ENCODE data around the gene MAPK9. TPM values are rescaled to one million over a fixed set of nuclear protein-coding genes. Genes with fewer than 3 reads are reported as not detected.

MAPK9 gene
- polyA plus RNA-seq, 3 donors: 9.7 to 19.6 (median 16.2) TPM

GRCh38 chr5:180251887-180252286 is 40.0 kb downstream of the MAPK9 start:
- H3K27me3 Mint-ChIP-seq (ENCODE audit: low read depth in 3 of 3): peaks cover 0 to 3% (median 0%) of the 10 kb centered on the region in 3 donors
- Histone ChIP-seq H3K9ac (ENCODE audit: insufficient read depth, low read length, poor library complexity, severe bottlenecking) (no peak overlapping the region), H2AFZ (ENCODE audit: insufficient read depth, low read depth, low read length, poor library complexity, severe bottlenecking) (no peak overlapping the region), H3K27me3 (ENCODE audit: control insufficient read depth in 2 of 2, insufficient read depth in 2 of 2, low read length in 2 of 2) (no peaks in the 10 kb centered on the region), H3K4me1 (ENCODE audit: control insufficient read depth in 1 of 2, insufficient read depth in 2 of 2, low read length in 2 of 2) (no peaks in the 10 kb centered on the region), H3K4me3 (replicated peaks in 1 of 3; ENCODE audit: low read depth in 2 of 3, low read length in 3 of 3) (no peak overlapping the region), H3K36me3 (replicated peaks in 1 of 2; ENCODE audit: control insufficient read depth in 1 of 2, insufficient read depth in 2 of 2, low read length in 2 of 2) (peaks cover 31 to 98% of the 10 kb centered on the region in 2 donors), H3K27ac (ENCODE audit: low read depth in 1 of 2, low read length in 2 of 2) (no peak overlapping the region), H3K4me2 (replicated peaks; ENCODE audit: extremely low read depth, low read length, poor library complexity, severe bottlenecking) (no peak overlapping the region), H3K9me3 (replicated peaks in 1 of 2; ENCODE audit: control insufficient read depth in 1 of 2, insufficient read depth in 1 of 2, low read length in 2 of 2) (peaks cover 97 to 99% of the 10 kb centered on the region in 2 donors), H3K79me2 (ENCODE audit: insufficient read depth, low read length) (no peaks in the 10 kb centered on the region), H4K20me1 (ENCODE audit: insufficient read depth, low read length) (no peaks in the 10 kb centered on the region)
- no peaks in the 10 kb centered on the region for H3K4me1 Mint-ChIP-seq
- no peak overlapping the region for H3K4me3 Mint-ChIP-seq
- no peak overlapping the region for H3K27ac Mint-ChIP-seq
- peaks cover 74 to 97% (median 91%) of the 10 kb centered on the region in 7 donors for H3K9me3 Mint-ChIP-seq
- WGBS (ENCODE audit: insufficient coverage): 100% methylated on average over 4 of the region's 7 CpGs
- DNase-seq: no peak
- no peak for TF ChIP-seq CTCF (IDR thresholded peaks at IDR 0.05)
- intact Hi-C loops (cut with micrococcal nuclease): no loop called here
- peaks cover 64 to 94% of the 10 kb centered on the region in 2 donors for H3K36me3 Mint-ChIP-seq

- no peaks in the 10 kb centered on the region for H4K20me1 ChIP-seq (ENCODE audit: insufficient read depth, low read length)
- H3K4me1 Mint-ChIP-seq: no peaks in the 10 kb centered on the region
- no peak overlapping the region for H3K9ac ChIP-seq (ENCODE audit: insufficient read depth, low read length, poor library complexity, severe bottlenecking)
- H3K27me3 Mint-ChIP-seq (ENCODE audit: low read depth in 3 of 3): peaks cover 0 to 3% (median 0%) of the 10 kb centered on the region in 3 donors
- intact Hi-C loops (cut with micrococcal nuclease): no loop called here
- no peaks in the 10 kb centered on the region for H3K27me3 ChIP-seq (ENCODE audit: control insufficient read depth in 2 of 2, insufficient read depth in 2 of 2, low read length in 2 of 2)
- 100% methylated on average over 4 of the region's 9 CpGs for WGBS (ENCODE audit: insufficient coverage)
- H3K4me1 ChIP-seq (ENCODE audit: control insufficient read depth in 1 of 2, insufficient read depth in 2 of 2, low read length in 2 of 2): no peaks in the 10 kb centered on the region
- H3K4me3 Mint-ChIP-seq: no peak overlapping the region
- H2AFZ ChIP-seq (ENCODE audit: insufficient read depth, low read depth, low read length, poor library complexity, severe bottlenecking): no peak overlapping the region
- H3K4me2 ChIP-seq (replicated peaks; ENCODE audit: extremely low read depth, low read length, poor library complexity, severe bottlenecking): no peak overlapping the region
- no peak overlapping the region for H3K27ac ChIP-seq (ENCODE audit: low read depth in 1 of 2, low read length in 2 of 2)
- H3K9me3 Mint-ChIP-seq: peaks cover 76 to 93% (median 90%) of the 10 kb centered on the region in 7 donors
- peaks cover 33 to 98% of the 10 kb centered on the region in 2 donors for H3K36me3 ChIP-seq (replicated peaks in 1 of 2; ENCODE audit: control insufficient read depth in 1 of 2, insufficient read depth in 2 of 2, low read length in 2 of 2)
- H3K4me3 ChIP-seq (replicated peaks in 1 of 3; ENCODE audit: low read depth in 2 of 3, low read length in 3 of 3): peak overlapping the region in 1 of 3 experiments; percentile 3
- no peaks in the 10 kb centered on the region for H3K79me2 ChIP-seq (ENCODE audit: insufficient read depth, low read length)
- no peak for TF ChIP-seq CTCF (IDR thresholded peaks at IDR 0.05)
- peaks cover 90 to 97% of the 10 kb centered on the region in 2 donors for H3K9me3 ChIP-seq (replicated peaks in 1 of 2; ENCODE audit: control insufficient read depth in 1 of 2, insufficient read depth in 1 of 2, low read length in 2 of 2)
- H3K36me3 Mint-ChIP-seq: peaks cover 68 to 94% of the 10 kb centered on the region in 2 donors
- H3K27ac Mint-ChIP-seq: no peak overlapping the region
- DNase-seq: no peak
Measured at GRCh38 chr5:180251141-180251540, 40.7 kb downstream of the MAPK9 start.

Measured in CD14-positive monocyte (primary cell).